GM18507 (cell line): ENCODE measurements around the gene ELP6.
"Not testable (repeated sequence)": the region's sequence is repeated elsewhere in the genome, so short reads cannot be mapped to it uniquely, and the experiment has no call there.

ENCODE experiments used
- DNase-seq: peaks from one replicate; pipeline ENCODE4 v3.0.0; 2011; ENCODE audit warnings: low read depth; ENCODE audit not compliant: insufficient read length; ENCODE audit errors: extremely low spot score
- FAIRE-seq: peaks from 2 replicates; lab custom pipeline; 2011; peaks lifted over from hg19 to GRCh38; lab: Jason Lieb, UNC

ELP6 gene

DNA sequence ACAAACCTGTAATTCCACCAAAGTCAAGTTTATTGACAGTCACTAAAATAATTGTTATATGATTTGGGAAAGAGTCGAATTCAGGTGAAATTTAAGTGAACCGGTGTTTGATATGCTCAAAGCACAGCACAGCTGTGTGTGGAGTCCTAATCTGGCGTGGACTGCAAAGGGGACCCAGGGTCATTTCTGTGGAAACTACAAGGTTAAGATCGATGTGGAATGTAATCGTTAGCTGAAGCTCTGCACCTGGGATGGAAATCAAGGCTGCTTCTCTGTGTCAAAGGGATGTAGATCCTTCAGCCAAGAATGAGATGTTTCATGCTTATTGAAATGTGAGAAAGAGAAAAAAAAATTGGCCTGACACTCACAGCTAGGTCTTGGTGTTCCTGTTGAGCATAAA lies 1.6 kb upstream of the ELP6 start:
- DNase-seq (no peak), FAIRE-seq (no peak)

- DNase-seq (no peak), FAIRE-seq (no peak)
Measured at GRCh38 chr3:47512416-47513124, 942 bp downstream of the ELP6 start.

DNA sequence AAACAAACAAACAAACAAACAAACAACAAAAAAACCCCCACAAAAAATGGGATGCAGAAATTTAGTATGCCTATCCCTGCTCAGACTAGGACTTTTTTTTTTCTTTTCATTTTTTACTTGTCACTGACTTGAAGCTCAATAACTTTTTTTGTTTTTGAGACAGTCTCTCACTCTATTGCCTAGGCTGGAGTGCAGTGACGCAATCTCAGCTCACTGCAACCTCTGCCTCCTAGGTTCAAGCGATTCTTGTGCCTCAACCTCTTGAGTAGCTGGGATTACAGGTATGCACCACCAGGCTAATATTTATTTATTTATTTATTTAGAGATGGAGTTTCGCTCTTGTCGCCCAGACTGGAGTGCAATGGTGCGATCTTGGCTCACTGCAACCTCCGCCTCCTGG lies 8.2 kb downstream of the ELP6 start:
- DNase-seq, FAIRE-seq: not testable (repeated sequence)

GRCh38 chr3:47504113-47504512 lies 9.4 kb downstream of the ELP6 start:
- FAIRE-seq: no peak

GRCh38 chr3:47503033-47503432 lies 10.5 kb downstream of the ELP6 start:
- no peak for DNase-seq
- no peak for FAIRE-seq

More at GRCh38 chr3:47504113-47504512, 9.4 kb downstream of the ELP6 start:
- DNase-seq: no peak

- no peak for FAIRE-seq
Measured at GRCh38 chr3:47496892-47497291, 16.6 kb downstream of the ELP6 start.

GRCh38 chr3:47495886-47496285 lies 17.6 kb downstream of the ELP6 start:
- FAIRE-seq (no peak), DNase-seq (no peak)

More at GRCh38 chr3:47496892-47497291, 16.6 kb downstream of the ELP6 start:
- no peak for DNase-seq

- no peak for DNase-seq
- no peak for FAIRE-seq
Measured at GRCh38 chr3:47495111-47495510, 18.4 kb downstream of the ELP6 start.

DNA sequence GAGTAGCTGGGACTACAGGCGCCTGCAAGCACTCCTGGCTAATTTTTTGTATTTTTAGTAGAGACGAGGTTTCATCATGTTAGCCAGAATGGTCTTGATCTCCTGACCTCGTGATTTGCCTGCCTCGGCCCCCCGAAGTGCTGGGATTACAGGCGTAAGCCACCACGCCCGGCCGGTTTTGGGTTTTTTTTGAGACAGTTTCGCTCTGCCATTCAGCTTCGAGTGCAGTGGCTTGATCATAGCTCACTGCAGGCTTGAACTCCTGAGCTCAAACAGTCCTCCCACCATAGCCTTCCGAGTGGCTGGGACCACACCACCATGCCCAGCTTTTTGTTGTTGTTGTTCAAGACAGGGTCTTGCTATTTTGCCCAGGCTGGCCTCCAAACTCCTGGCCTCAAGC lies 21.7 kb downstream of the ELP6 start:
- FAIRE-seq (peak; percentile 66), DNase-seq (no peak)

DNA sequence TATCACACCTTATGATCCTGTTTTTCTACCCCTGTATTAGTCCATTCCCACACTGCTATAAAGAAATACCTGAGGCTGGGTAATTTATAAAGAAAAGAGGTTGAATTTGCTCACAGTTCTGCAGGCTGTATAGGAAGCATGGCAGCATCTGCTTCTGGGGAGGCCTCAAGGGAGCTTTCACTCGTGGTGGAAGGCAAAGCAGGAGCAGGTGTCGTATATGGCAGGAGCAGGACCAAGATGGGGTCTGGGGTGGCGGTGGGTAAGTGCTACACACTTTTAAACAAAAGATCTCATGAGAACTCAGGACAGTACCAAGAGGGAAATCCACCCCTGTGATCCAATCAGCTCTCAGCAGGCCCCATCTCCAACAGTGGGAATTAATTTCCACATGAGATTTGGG lies 22.3 kb downstream of the ELP6 start:
- FAIRE-seq: peak; percentile 24
- no peak for DNase-seq

DNA sequence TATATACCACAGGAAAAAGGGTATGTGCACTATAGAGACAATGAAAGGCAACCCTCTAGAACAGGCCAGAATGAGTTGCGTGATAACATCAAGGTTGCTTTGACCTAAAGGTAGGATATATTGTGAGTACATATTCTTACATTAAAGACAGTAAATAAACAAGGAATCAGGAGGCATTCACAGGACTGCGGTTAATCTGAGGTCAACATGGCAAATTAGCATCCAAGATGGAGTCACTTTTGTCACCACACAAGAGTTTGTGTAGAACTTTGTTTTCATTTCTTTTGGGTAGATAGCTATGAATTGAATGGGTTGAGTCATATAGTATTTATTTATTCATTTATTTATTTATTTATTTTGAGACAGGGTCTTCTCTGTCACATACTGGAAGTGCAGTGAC lies 26.2 kb downstream of the ELP6 start:
- DNase-seq (no peak), FAIRE-seq (no peak)

DNA sequence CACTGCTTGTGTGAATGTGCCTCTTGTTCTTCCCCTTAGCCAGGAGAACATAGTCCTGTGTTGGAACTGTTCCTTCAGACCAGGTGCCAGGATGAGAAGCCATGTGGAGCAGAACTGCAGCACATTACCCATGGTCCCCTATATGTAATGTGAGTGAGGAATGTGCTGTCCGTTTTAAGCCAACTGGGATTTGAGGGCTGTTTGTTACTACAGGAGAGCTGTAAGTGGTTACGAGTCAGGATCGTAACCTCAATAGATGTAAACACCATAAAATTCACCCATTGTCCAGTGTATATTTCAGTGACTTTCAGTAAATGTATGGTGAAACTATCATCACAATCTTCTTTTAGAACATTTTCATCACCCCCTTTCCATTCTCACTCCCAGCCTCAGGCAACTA lies 27.7 kb downstream of the ELP6 start:
- DNase-seq (no peak), FAIRE-seq (no peak)

- no peak for DNase-seq
Measured at GRCh38 chr3:47482366-47482765, 31.1 kb downstream of the ELP6 start.

GRCh38 chr3:47481763-47482162 lies 31.7 kb downstream of the ELP6 start:
- not testable (repeated sequence) for FAIRE-seq, DNase-seq

More at GRCh38 chr3:47482366-47482765, 31.1 kb downstream of the ELP6 start:
- FAIRE-seq: no peak

- DNase-seq, FAIRE-seq: not testable (repeated sequence)
Measured at GRCh38 chr3:47480267-47480666, 33.2 kb downstream of the ELP6 start.

GRCh38 chr3:47479826-47480160 lies 33.7 kb downstream of the ELP6 start:
- FAIRE-seq (no peak), DNase-seq (no peak)

GRCh38 chr3:47478022-47478421 lies 35.5 kb downstream of the ELP6 start:
- FAIRE-seq (no peak), DNase-seq (no peak)

GRCh38 chr3:47476644-47477199 lies 36.8 kb downstream of the ELP6 start:
- DNase-seq (no peak), FAIRE-seq (no peak)

DNA sequence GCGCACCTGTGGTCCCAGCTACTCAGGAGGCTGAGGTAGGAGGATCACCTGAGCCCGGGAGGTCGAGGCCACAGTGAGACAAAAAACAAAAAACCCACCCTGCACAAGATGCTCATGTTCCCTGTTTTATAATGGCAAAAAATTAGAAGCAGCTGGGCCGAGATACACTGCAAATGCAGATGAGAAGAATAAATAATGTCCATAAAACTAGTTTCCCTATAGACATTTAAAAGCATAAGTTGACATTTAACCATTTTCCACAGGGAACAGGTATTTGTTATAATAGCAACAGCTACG lies 37.2 kb downstream of the ELP6 start:
- FAIRE-seq: no peak
- DNase-seq: no peak

GRCh38 chr3:47475570-47476329 lies 37.8 kb downstream of the ELP6 start, which contains the start of gene SCAP:
TSS of gene SCAP (minus strand) at chr3:47475941. CDS start at chr3:47442993, 32,948 bp downstream.
- FAIRE-seq: peak; percentile 86
- DNase-seq: peak; percentile 92
